ENCODE measurements around the gene SERPINB4.

The SERPINB4 gene

GRCh38 chr18:63637703-63638102 lies 6.4 kb downstream of the SERPINB4 start:
- DNase-seq (ENCODE audit: extremely low read depth in 1 of 2, low read depth in 1 of 2), result no peak

- DNase-seq (ENCODE audit: extremely low read depth in 1 of 2, low read depth in 1 of 2), result no peak
Observed at GRCh38 chr18:63627819-63628218, 16.2 kb downstream of the SERPINB4 start.

- DNase-seq (ENCODE audit: extremely low read depth in 1 of 2, low read depth in 1 of 2), result no peak
Observed at GRCh38 chr18:63626431-63626830, 17.6 kb downstream of the SERPINB4 start.

- no peak for DNase-seq (ENCODE audit: extremely low read depth in 1 of 2, low read depth in 1 of 2)
Observed at GRCh38 chr18:63624863-63625262, 19.2 kb downstream of the SERPINB4 start.

- no peak for DNase-seq (ENCODE audit: extremely low read depth in 1 of 2, low read depth in 1 of 2)
Observed at GRCh38 chr18:63619661-63620060, 24.4 kb downstream of the SERPINB4 start.

- no peak for DNase-seq (ENCODE audit: extremely low read depth in 1 of 2, low read depth in 1 of 2)
Observed at GRCh38 chr18:63617915-63618234, 26.2 kb downstream of the SERPINB4 start.

GRCh38 chr18:63617049-63617914 lies 26.8 kb downstream of the SERPINB4 start:
- no peak for DNase-seq (ENCODE audit: extremely low read depth in 1 of 2, low read depth in 1 of 2)

GRCh38 chr18:63613420-63613819 lies 30.6 kb downstream of the SERPINB4 start:
- no peak for DNase-seq (ENCODE audit: extremely low read depth in 1 of 2, low read depth in 1 of 2)

GRCh38 chr18:63606526-63606925 lies 37.5 kb downstream of the SERPINB4 start:
- no peak for DNase-seq (ENCODE audit: extremely low read depth in 1 of 2, low read depth in 1 of 2)

- no peak for DNase-seq (ENCODE audit: extremely low read depth in 1 of 2, low read depth in 1 of 2)
Observed at GRCh38 chr18:63604791-63605567, 39.1 kb downstream of the SERPINB4 start.

GRCh38 chr18:63603772-63604171 lies 40.3 kb downstream of the SERPINB4 start:
- DNase-seq (ENCODE audit: extremely low read depth in 1 of 2, low read depth in 1 of 2), result no peak

GRCh38 chr18:63603355-63603754 lies 40.7 kb downstream of the SERPINB4 start:
- no peak for DNase-seq (ENCODE audit: extremely low read depth in 1 of 2, low read depth in 1 of 2)

GRCh38 chr18:63596964-63597363 lies 47.1 kb downstream of the SERPINB4 start:
- DNase-seq (ENCODE audit: extremely low read depth in 1 of 2, low read depth in 1 of 2), result no peak

- DNase-seq (ENCODE audit: extremely low read depth in 1 of 2, low read depth in 1 of 2), result no peak
Observed at GRCh38 chr18:63592471-63592870, 51.6 kb downstream of the SERPINB4 start.

- no peak for DNase-seq (ENCODE audit: extremely low read depth in 1 of 2, low read depth in 1 of 2)
Observed at GRCh38 chr18:63591725-63592124, 52.3 kb downstream of the SERPINB4 start.

- DNase-seq (ENCODE audit: extremely low read depth in 1 of 2, low read depth in 1 of 2), result no peak
Observed at GRCh38 chr18:63590966-63591695, 52.9 kb downstream of the SERPINB4 start.

- DNase-seq (ENCODE audit: extremely low read depth in 1 of 2, low read depth in 1 of 2), result no peak
Observed at GRCh38 chr18:63590373-63590772, 53.7 kb downstream of the SERPINB4 start.

GRCh38 chr18:63588909-63589308 lies 55.1 kb downstream of the SERPINB4 start:
- DNase-seq (ENCODE audit: extremely low read depth in 1 of 2, low read depth in 1 of 2), result no peak

Data from stimulated activated CD8-positive, alpha-beta memory T cell treated with anti-CD3 and anti-CD28 coated beads, Interleukin-7, amount 100 ng/mL, for 48 hours (primary cell).